ENCODE data around the gene STXBP1.
"Not testable (repeated sequence)": the region's sequence is repeated elsewhere in the genome, so short reads cannot be mapped to it uniquely, and the experiment has no call there.

STXBP1 gene

DNA sequence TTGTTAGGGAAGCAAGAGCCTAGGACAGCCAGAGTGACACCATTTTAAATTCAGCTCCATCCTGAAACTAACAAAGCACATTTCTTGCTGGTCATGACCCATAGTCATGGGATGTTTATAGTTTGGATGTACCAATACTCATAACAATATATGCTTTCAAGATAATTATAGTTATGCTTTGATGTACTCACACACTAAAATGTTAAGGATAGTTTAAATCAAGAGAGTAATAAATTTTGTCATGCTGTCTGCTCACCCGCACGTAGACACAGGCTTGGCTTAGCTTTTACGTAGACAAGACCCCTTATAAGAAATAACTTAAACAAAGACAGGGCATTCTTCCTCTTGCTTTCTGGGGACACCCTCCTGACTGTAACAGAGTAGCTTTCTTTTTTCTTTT lies 8.9 kb upstream of the STXBP1 start:
- no peaks in the 10 kb centered on the region for H3K27me3 ChIP-seq (ENCODE audit: control insufficient read depth, insufficient read depth, low read length)
- no peaks in the 10 kb centered on the region for H3K36me3 ChIP-seq (ENCODE audit: control insufficient read depth, low read depth, low read length)
- no peak overlapping the region for H3K9ac ChIP-seq (ENCODE audit: low read length)
- H3K4me1 ChIP-seq (ENCODE audit: control insufficient read depth, low read depth, low read length): peaks cover 8% of the 10 kb centered on the region
- no peak overlapping the region for H3K27ac ChIP-seq (ENCODE audit: low read length)
- H3K4me3 ChIP-seq (ENCODE audit: low read length): no peak overlapping the region
- no peaks in the 10 kb centered on the region for H3K9me3 ChIP-seq (ENCODE audit: control insufficient read depth, low read depth, low read length)

DNA sequence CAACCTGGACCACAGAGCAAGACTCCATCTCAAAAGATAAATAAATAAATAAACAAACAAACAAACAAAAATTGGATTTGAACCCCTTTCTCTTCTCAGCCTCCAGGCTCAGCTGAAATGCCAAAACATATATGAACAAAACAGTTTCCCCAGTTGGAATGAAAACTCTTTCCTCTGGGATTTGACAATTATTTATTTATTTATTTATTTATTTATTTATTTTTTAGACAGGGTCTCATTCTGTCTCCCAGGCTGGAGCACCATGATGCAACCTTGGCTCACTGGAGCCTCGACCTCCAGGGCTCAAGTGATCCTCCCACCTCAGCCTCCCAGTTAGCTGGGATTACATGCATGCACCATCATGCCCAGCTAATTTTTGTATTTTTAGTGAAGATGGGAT lies 6.0 kb upstream of the STXBP1 start:
- peaks cover 8% of the 10 kb centered on the region for H3K4me1 ChIP-seq (ENCODE audit: control insufficient read depth, low read depth, low read length)

DNA sequence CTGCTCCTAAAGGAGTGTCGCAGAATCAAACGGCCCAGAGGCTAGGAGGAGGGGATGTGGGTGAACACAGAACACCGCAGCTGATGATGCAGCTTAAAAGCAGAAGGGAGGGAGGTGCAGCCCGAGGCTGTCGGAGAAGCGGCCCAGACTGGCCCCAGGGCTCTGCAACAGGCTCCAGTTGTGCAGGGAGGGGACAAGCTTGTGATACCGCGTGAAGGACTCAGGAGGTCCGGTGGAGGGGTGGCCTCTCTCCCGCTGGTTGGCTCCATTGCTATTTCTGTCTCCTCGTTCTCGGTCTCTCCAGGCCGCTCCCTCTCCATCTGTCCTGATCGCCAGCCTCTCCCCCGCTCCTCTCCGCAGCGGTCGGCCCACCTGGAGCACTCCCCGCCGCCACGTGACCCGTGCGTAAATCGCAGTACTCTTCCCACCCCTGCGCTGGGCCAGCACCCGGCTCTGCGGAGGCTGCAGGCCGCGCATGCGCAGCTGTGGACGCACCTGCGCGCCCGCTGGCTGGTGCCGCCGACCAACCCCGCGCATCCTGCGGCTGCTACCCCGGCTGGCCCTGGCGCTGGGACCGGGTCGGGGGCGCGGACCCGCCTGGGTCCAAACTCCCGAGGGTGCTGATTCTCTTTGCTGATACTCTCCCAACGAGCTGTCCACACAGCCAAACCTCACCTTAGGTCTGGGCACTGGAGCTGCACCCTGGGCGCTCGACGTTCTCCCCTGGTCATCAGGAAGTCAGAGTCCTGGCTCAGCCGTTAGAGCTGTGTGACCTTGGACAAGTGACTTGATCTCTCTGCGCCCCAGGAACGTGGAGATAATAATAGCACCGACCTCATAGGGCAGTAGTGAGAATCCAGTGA lies 3.7 kb upstream of the STXBP1 start:
- peaks cover 27% of the 10 kb centered on the region for H3K27me3 ChIP-seq (ENCODE audit: control insufficient read depth, insufficient read depth, low read length)
- H3K4me1 ChIP-seq (ENCODE audit: control insufficient read depth, low read depth, low read length): peaks cover 9% of the 10 kb centered on the region
- H3K27ac ChIP-seq (ENCODE audit: low read length): no peak overlapping the region
- peak overlapping the region; percentile 20 for H3K9ac ChIP-seq (ENCODE audit: low read length)
- no peaks in the 10 kb centered on the region for H3K36me3 ChIP-seq (ENCODE audit: control insufficient read depth, low read depth, low read length)
- peak overlapping the region; percentile 68 for H3K4me3 ChIP-seq (ENCODE audit: low read length)
- H3K9me3 ChIP-seq (ENCODE audit: control insufficient read depth, low read depth, low read length): no peaks in the 10 kb centered on the region

More for the DNA sequence above, 6.0 kb upstream of the STXBP1 start:
- Histone ChIP-seq H3K9ac (ENCODE audit: low read length) (no peak overlapping the region), H3K4me3 (ENCODE audit: low read length) (no peak overlapping the region), H3K36me3 (ENCODE audit: control insufficient read depth, low read depth, low read length) (no peaks in the 10 kb centered on the region), H3K9me3 (ENCODE audit: control insufficient read depth, low read depth, low read length) (no peaks in the 10 kb centered on the region), H3K27ac (ENCODE audit: low read length) (no peak overlapping the region), H3K27me3 (ENCODE audit: control insufficient read depth, insufficient read depth, low read length) (peaks cover 24% of the 10 kb centered on the region)

DNA sequence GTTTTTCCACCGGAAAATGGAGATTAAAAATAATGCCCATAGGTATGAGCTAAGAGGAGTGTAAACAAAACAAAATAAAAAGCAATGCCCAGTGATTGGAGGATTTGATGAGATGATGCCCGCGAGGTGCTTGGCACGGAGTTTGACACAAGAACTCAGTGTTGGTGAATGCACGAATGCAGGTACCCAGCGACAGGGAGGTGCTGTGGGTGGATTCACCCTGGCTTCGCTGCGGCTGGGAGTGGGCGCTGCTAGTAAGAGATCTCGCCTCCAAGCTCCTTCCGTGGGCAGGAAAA lies 526 bp upstream of the STXBP1 start:
- Histone ChIP-seq H3K9me3 (ENCODE audit: control insufficient read depth, low read depth, low read length) (no peaks in the 10 kb centered on the region), H3K27ac (ENCODE audit: low read length) (no peak overlapping the region), H3K36me3 (ENCODE audit: control insufficient read depth, low read depth, low read length) (no peaks in the 10 kb centered on the region), H3K27me3 (ENCODE audit: control insufficient read depth, insufficient read depth, low read length) (peaks cover 35% of the 10 kb centered on the region), H3K9ac (ENCODE audit: low read length) (no peak overlapping the region), H3K4me1 (ENCODE audit: control insufficient read depth, low read depth, low read length) (peaks cover 16% of the 10 kb centered on the region), H3K4me3 (ENCODE audit: low read length) (peak overlapping the region; percentile 68)

DNA sequence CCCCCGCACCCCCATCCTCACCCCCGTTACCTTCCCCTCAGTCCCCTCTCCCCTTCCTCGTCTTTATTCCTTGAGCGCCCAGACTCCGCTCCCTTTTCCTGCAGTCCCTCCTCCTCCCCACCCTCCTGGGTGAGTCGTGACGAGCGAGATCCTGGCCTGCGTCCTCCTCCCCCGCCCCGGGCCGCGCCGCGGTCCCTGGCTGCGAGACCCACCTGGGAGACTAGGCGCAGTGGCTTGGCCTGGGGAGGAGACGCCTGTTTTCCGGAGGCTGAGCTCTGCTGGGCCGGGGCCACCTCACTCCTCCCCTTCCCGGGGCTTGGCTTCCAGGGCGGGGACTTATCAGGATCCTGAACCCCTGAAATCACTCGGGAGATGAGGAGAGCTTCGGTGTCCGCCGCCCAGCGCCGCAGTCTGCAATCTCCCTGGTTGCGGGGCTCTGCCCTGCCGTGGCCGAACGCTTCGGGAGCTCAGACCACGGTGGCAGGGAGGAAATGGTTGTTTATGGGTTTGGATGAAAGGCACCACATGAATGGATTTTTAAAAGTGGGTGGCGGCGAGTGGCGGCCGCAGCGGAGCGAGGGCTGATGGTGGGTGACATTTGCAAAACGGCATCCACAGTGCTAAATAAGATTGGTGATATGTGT lies 984 bp downstream of the STXBP1 start:
- no peak overlapping the region for H3K27ac ChIP-seq (ENCODE audit: low read length)
- H3K27me3 ChIP-seq (ENCODE audit: control insufficient read depth, insufficient read depth, low read length): peaks cover 35% of the 10 kb centered on the region
- peaks cover 7% of the 10 kb centered on the region for H3K4me1 ChIP-seq (ENCODE audit: control insufficient read depth, low read depth, low read length)
- no peaks in the 10 kb centered on the region for H3K36me3 ChIP-seq (ENCODE audit: control insufficient read depth, low read depth, low read length)
- H3K9ac ChIP-seq (ENCODE audit: low read length): peak overlapping the region; percentile 51
- H3K9me3 ChIP-seq (ENCODE audit: control insufficient read depth, low read depth, low read length): no peaks in the 10 kb centered on the region
- H3K4me3 ChIP-seq (ENCODE audit: low read length): peak overlapping the region; percentile 86

DNA sequence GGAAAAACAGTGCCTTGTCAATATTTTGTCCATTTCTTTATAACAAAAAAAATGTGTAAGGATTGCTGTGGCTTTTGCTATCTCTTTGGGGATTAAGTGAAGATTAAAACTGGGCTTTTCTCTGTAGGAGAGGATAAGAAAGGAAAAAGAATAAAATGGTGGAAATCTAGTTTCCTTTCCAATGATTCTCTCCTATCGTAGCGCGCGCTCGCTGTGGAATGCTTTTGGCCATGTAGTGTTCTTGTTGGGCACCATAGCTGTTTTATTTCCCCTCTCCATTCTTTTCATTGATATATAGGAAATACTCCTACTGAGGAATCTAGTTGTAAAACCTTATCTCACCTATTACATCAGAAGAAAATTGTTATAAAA lies 1.5 kb downstream of the STXBP1 start:
- Histone ChIP-seq H3K9me3 (ENCODE audit: control insufficient read depth, low read depth, low read length) (no peaks in the 10 kb centered on the region), H3K36me3 (ENCODE audit: control insufficient read depth, low read depth, low read length) (no peaks in the 10 kb centered on the region), H3K9ac (ENCODE audit: low read length) (peak overlapping the region; percentile 51), H3K27me3 (ENCODE audit: control insufficient read depth, insufficient read depth, low read length) (peaks cover 34% of the 10 kb centered on the region), H3K4me1 (ENCODE audit: control insufficient read depth, low read depth, low read length) (peaks cover 7% of the 10 kb centered on the region), H3K4me3 (ENCODE audit: low read length) (peak overlapping the region; percentile 86), H3K27ac (ENCODE audit: low read length) (no peak overlapping the region)

DNA sequence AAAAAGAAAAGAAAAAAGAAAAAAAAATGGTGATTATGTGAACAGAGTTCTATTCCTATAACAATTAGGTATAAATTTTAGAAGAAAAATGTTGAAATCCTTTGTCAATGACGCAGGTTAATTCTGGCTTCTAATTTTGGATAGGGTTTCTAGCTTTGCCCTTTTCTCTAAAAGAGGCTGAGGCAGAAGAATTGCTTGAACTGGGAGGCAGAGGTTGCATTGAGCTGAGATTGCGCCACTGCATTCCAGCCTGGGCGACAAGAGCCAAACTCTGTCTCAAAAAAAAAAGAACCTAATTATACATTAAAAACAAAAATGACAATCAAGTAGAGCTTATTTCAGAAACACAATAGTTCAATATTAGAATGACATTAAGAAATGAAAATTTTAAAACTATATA lies 2.9 kb downstream of the STXBP1 start:
- Histone ChIP-seq H3K4me1 (ENCODE audit: control insufficient read depth, low read depth, low read length) (peaks cover 7% of the 10 kb centered on the region), H3K36me3 (ENCODE audit: control insufficient read depth, low read depth, low read length) (no peaks in the 10 kb centered on the region), H3K9ac (ENCODE audit: low read length) (no peak overlapping the region), H3K9me3 (ENCODE audit: control insufficient read depth, low read depth, low read length) (no peaks in the 10 kb centered on the region), H3K4me3 (ENCODE audit: low read length) (no peak overlapping the region), H3K27ac (ENCODE audit: low read length) (no peak overlapping the region), H3K27me3 (ENCODE audit: control insufficient read depth, insufficient read depth, low read length) (peaks cover 22% of the 10 kb centered on the region)

DNA sequence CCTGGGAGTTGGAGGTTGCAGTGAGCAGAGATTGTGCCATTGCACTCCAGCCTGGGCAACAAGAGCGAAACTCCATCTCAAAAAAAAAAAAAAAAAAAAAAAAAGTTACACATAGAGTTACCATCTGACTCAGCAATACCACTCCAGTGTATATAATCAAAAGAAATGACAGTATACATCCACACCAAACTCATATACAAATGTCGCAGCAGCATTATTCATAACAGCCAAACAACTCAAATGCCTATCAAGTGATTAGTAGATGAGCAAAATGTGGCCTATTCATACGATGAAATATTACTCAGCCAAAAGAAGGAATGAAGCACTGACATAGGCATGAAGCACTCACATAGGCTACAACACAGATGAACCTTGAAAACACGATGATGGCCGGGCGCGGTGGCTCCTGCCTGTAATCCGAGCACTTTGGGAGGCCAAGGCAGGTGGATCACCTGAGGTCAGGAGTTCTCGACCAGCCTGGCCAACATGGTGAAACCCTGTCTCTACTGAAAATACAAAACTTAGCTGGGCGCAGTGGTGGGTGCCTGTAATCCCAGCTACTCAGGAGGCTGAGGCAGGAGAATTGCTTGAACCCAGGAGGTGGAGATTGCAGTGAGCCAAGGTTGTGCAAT lies 9.4 kb downstream of the STXBP1 start:
- not testable (repeated sequence) for H3K27ac ChIP-seq (ENCODE audit: low read length); H3K27me3 ChIP-seq (ENCODE audit: control insufficient read depth, insufficient read depth, low read length); H3K36me3 ChIP-seq (ENCODE audit: control insufficient read depth, low read depth, low read length); H3K4me1 ChIP-seq (ENCODE audit: control insufficient read depth, low read depth, low read length); H3K4me3 ChIP-seq (ENCODE audit: low read length); H3K9me3 ChIP-seq (ENCODE audit: control insufficient read depth, low read depth, low read length); H3K9ac ChIP-seq (ENCODE audit: low read length)

DNA sequence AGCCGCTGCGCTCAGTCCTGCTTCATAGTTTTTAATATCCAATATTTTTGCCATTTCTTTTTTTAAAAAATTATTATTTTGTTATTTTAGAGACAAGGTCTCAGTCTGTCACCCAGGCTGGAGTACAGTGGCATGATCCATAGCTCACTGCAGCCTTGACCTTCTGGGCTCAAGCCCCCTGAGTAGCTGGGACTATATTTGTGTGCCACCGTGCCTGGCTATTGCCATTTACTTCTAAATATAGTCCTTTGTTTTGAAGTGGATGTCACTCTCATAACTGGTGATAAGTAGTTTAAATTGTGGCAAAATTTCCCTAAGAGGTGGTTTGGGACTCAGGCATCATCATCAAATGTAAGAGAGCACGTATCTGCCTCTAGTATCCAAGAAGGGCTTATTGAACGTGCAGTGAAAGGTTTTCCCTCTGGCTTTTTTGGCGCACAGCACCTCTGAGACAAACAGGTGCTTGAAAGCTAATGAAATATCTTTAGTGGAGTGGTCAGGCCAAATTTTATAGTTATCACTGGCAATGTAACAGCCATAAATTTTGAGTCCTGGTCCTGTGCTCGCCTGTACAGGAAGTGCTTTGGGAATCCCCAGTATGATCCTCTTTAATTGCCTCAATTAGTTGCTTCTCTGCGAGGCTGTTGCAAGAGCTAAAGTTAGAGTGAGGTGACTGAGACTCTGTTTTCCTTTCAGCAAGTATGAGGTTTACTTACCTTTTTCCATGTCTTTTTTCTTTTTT lies 14.8 kb downstream of the STXBP1 start:
- no peaks in the 10 kb centered on the region for H3K27me3 ChIP-seq (ENCODE audit: control insufficient read depth, insufficient read depth, low read length)
- no peaks in the 10 kb centered on the region for H3K9me3 ChIP-seq (ENCODE audit: control insufficient read depth, low read depth, low read length)
- no peak overlapping the region for H3K4me3 ChIP-seq (ENCODE audit: low read length)
- no peak overlapping the region for H3K27ac ChIP-seq (ENCODE audit: low read length)
- H3K36me3 ChIP-seq (ENCODE audit: control insufficient read depth, low read depth, low read length): no peaks in the 10 kb centered on the region
- peaks cover 14% of the 10 kb centered on the region for H3K4me1 ChIP-seq (ENCODE audit: control insufficient read depth, low read depth, low read length)
- H3K9ac ChIP-seq (ENCODE audit: low read length): no peak overlapping the region

DNA sequence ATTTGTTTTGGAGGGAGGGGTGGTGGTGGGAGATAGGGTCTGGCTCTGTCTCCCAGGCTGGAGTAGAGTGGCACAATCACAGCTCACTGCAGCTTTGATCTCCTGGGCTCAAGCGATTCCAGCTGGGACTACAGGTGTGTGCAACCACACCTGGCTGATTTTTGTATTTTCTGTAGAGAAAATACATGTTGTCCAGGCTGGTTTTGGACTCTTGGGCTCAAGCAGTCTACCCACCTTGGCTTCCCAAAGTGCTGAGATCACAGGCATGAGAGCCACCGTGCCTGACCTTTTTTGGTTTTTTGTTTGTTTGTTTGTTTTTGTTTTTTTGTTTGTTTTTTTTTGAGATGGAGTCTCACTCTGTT lies 15.4 kb downstream of the STXBP1 start:
- H3K4me1 ChIP-seq (ENCODE audit: control insufficient read depth, low read depth, low read length): peaks cover 14% of the 10 kb centered on the region
- no peaks in the 10 kb centered on the region for H3K9me3 ChIP-seq (ENCODE audit: control insufficient read depth, low read depth, low read length)
- H3K4me3 ChIP-seq (ENCODE audit: low read length): no peak overlapping the region
- H3K9ac ChIP-seq (ENCODE audit: low read length): no peak overlapping the region
- H3K36me3 ChIP-seq (ENCODE audit: control insufficient read depth, low read depth, low read length): no peaks in the 10 kb centered on the region
- no peak overlapping the region for H3K27ac ChIP-seq (ENCODE audit: low read length)
- H3K27me3 ChIP-seq (ENCODE audit: control insufficient read depth, insufficient read depth, low read length): no peaks in the 10 kb centered on the region

DNA sequence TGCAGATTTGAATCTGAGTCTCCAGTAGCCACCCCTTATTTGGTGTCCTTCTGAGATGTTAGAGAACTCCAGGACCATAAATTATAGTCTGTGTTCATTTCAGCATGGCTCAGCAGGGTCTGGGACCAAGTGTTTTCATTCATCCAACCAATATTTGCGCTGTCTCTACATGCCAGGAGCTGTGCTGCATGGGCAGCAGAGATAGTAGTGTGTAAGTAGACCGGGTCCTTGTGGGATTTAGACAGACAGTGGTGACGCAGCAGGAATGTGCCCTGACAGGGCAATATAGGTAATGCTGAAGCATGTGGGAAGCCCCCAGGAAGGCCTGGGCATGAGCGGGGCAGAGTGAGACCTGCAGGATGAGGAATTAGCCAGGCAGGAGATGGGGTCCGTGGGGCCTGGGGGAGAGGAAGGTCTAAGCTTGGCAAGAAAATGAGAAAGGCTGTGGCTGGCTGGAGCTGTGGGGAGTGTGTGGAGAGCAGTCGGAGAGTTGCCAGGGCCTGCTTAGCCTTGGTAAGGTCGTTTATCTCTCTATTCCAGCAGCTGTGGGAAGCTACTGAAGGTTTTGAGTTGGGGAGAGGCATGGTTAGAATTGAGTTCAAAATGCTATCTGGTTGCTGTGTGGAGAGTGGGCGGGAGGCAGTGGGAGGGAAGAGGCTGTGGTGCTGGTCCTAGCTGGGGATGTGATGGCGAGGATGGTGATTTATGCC lies 16.8 kb downstream of the STXBP1 start:
- Histone ChIP-seq H3K27ac (ENCODE audit: low read length) (no peak overlapping the region), H3K9me3 (ENCODE audit: control insufficient read depth, low read depth, low read length) (no peaks in the 10 kb centered on the region), H3K36me3 (ENCODE audit: control insufficient read depth, low read depth, low read length) (no peaks in the 10 kb centered on the region), H3K9ac (ENCODE audit: low read length) (no peak overlapping the region), H3K4me3 (ENCODE audit: low read length) (no peak overlapping the region), H3K27me3 (ENCODE audit: control insufficient read depth, insufficient read depth, low read length) (no peaks in the 10 kb centered on the region), H3K4me1 (ENCODE audit: control insufficient read depth, low read depth, low read length) (peaks cover 24% of the 10 kb centered on the region)

Data from iPS-18a (cell line).